ENCODE data around the gene LYST. TPM values are rescaled to one million over a fixed set of nuclear protein-coding genes. Genes with fewer than 3 reads are reported as not detected.

LYST gene
- total and polyA plus RNA-seq, 12 donors, result 6.7 to 48.0 (median 19.0) TPM

DNA sequence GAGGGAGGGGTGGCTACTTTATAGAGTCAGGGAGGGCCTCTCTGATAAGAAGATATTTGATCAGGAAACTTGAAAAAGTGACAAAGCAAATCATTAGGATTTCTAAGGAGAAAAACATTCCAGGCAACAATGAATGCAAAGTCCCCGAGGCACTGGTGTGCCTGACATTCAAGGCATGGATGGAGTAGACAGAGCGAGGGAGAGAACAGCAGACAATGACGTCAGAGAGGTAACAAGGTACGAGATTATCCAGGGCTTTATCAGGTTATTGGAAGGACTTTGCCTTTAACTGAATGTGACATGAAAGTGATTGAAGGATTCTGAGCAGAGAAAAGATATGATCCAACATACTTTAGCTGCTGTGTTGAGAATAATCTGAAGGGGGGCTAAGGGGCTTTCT is 144.7 kb downstream of the LYST start:
- DNase-seq, result no peak
- 86 to 94% (median 90%) methylated on average over 4 of the region's 4 CpGs for WGBS, 4 donors
- TF ChIP-seq, protein P1, sequence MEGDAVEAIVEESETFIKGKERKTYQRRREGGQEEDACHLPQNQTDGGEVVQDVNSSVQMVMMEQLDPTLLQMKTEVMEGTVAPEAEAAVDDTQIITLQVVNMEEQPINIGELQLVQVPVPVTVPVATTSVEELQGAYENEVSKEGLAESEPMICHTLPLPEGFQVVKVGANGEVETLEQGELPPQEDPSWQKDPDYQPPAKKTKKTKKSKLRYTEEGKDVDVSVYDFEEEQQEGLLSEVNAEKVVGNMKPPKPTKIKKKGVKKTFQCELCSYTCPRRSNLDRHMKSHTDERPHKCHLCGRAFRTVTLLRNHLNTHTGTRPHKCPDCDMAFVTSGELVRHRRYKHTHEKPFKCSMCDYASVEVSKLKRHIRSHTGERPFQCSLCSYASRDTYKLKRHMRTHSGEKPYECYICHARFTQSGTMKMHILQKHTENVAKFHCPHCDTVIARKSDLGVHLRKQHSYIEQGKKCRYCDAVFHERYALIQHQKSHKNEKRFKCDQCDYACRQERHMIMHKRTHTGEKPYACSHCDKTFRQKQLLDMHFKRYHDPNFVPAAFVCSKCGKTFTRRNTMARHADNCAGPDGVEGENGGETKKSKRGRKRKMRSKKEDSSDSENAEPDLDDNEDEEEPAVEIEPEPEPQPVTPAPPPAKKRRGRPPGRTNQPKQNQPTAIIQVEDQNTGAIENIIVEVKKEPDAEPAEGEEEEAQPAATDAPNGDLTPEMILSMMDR (IDR thresholded peaks at IDR 0.05), result no peak
- TF ChIP-seq POLR2A (IDR thresholded peaks at IDR 0.05), result no peak
- Histone ChIP-seq H3K4me1 (replicated peaks in 1 of 2) (no peaks in the 10 kb centered on the region), H3K9me3 (replicated peaks in 1 of 3) (no peaks in the 10 kb centered on the region), H3K4me3 (no peak overlapping the region), H3K36me3 (replicated peaks in 1 of 2) (peaks cover 0 to 35% of the 10 kb centered on the region in 2 donors), H3K27me3 (no peaks in the 10 kb centered on the region), H3K27ac (no peak overlapping the region)
- intact Hi-C loops (cut with DNase I), result no loop called here

DNA sequence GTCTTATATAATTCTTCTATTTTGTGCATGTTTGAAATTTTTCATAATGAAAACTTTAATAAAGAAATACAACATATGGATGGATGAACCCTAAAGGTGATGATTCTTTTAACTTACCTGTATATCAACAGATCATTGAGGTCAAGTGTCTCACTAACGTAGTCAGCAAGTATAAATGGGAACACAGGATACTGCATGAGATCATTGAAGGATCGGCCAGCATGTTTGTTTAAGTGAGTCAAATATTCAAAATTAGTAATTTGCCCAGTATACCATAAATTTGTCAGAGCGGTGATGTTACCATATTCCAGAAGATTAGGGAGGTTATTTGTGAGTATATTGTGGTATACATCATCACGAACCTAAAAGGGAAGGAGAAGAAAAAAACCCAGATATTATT is 146.2 kb downstream of the LYST start:
- no peak for DNase-seq
- H3K27ac ChIP-seq, result no peak overlapping the region
- H3K4me3 ChIP-seq, result no peak overlapping the region
- H3K27me3 ChIP-seq, result no peaks in the 10 kb centered on the region
- H3K36me3 ChIP-seq (replicated peaks in 1 of 2), result peaks cover 0 to 36% of the 10 kb centered on the region in 2 donors
- 87 to 97% (median 91%) methylated on average over 4 of the region's 4 CpGs for WGBS, 4 donors
- no peaks in the 10 kb centered on the region for H3K4me1 ChIP-seq (replicated peaks in 1 of 2)
- intact Hi-C loops (cut with DNase I), result no loop called here
- TF ChIP-seq, protein P1 (IDR thresholded peaks at IDR 0.05), result no peak
- TF ChIP-seq POLR2A (IDR thresholded peaks at IDR 0.05), result no peak
- H3K9me3 ChIP-seq (replicated peaks in 1 of 3), result no peaks in the 10 kb centered on the region

DNA sequence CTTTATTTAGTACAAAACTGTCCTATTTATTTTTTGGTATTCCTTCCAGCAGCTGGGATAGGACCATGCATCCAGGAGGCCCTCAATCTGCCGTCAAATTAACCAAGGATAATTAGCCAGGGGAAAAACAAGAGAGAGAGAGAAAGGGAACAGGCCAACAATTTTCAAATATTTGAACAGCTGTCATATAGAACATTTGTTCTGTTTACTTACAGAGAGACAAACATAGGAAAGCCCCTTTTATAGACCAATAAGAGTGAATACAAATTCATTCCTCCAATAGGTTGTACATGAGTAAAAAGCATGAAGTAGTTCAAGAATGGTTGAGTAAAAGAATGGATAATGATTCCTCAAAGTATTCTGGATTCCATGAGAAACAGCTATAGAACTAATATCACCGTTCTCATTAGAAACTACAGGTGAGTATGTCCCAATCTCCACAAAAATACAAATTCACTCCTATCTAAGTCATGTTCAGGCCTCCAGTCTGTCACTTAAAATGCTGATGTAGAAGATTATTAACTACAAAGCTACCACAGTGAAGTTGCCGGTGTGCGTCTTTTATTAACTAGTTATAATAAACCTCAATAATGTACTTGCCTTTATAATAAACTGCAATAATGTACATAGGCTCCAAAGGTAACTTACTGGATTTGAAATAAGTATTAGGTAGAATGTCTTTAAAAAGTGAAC is 152.4 kb downstream of the LYST start:
- H3K4me3 ChIP-seq, result no peak overlapping the region
- no peak for TF ChIP-seq POLR2A (IDR thresholded peaks at IDR 0.05)
- TF ChIP-seq, protein P1 (IDR thresholded peaks at IDR 0.05), result no peak
- H3K4me1 ChIP-seq (replicated peaks in 1 of 2), result no peaks in the 10 kb centered on the region
- 94 to 98% (median 96%) methylated on average over 4 of the region's 4 CpGs for WGBS, 4 donors
- no peaks in the 10 kb centered on the region for H3K27me3 ChIP-seq
- H3K27ac ChIP-seq, result no peak overlapping the region
- DNase-seq, result no peak
- intact Hi-C loops (cut with DNase I), result no loop called here
- no peaks in the 10 kb centered on the region for H3K9me3 ChIP-seq (replicated peaks in 1 of 3)
- peaks cover 0 to 14% of the 10 kb centered on the region in 2 donors for H3K36me3 ChIP-seq (replicated peaks in 1 of 2)

DNA sequence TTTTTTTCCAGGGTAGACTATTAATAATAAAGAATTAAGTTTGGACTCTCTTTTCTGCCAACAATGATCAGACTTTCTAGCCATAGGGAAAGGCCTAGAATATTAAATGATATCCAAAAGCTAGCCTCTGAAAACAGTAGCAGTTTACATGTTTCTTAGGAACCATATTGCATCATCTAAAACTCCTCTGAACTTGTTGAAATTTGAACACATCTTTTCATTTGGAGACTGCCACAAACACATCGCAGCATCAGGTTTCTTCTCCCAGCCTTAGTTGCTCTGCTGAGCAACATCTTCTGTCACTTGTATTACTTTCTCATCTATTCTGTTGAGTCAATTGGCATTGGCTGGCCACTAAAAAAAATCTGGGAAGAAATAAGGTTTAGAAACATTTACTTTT is 153.9 kb downstream of the LYST start:
- H3K27me3 ChIP-seq, result no peaks in the 10 kb centered on the region
- H3K9me3 ChIP-seq (replicated peaks in 1 of 3), result no peaks in the 10 kb centered on the region
- peaks cover 0 to 20% of the 10 kb centered on the region in 2 donors for H3K36me3 ChIP-seq (replicated peaks in 1 of 2)
- intact Hi-C loops (cut with DNase I), result no loop called here
- TF ChIP-seq, protein P1 (IDR thresholded peaks at IDR 0.05), result no peak
- TF ChIP-seq POLR2A (IDR thresholded peaks at IDR 0.05), result no peak
- DNase-seq, result no peak
- H3K27ac ChIP-seq, result no peak overlapping the region
- WGBS, 4 donors, result 89 to 97% (median 96%) methylated on average over 1 of the region's 1 CpG
- H3K4me1 ChIP-seq (replicated peaks in 1 of 2), result no peaks in the 10 kb centered on the region
- H3K4me3 ChIP-seq, result no peak overlapping the region
